Hair follicular keratinocyte (primary cell): ENCODE measurements around the gene SLC16A11. TPM values are rescaled to one million over a fixed set of nuclear protein-coding genes. Genes with fewer than 3 reads are reported as not detected.

Source experiments
- total RNA-seq: library from RNA; depleted of rRNA; stranded (reverse); fragments of >200 nt; gene quantifications from 2 replicates; pipeline ENCODE4 v1.2.3, GENCODE V29; 2015

The SLC16A11 gene
- total RNA-seq, result not detected in 2 replicates

GRCh38 chr17:7043497-7044198 lies at the start of gene SLC16A11:
SLC16A11 (minus strand) TSS chr17:7044092; CDS start chr17:7043513, 579 bp downstream.

GRCh38 chr17:7079581-7080455 lies 35.9 kb upstream of the SLC16A11 start, which contains the start of gene CLEC10A:
CLEC10A (minus strand) TSS chr17:7080251; CDS start chr17:7078812, 1,439 bp downstream.

GRCh38 chr17:7035591-7036368 lies 8.1 kb downstream of the SLC16A11 start, which contains the start of gene SLC16A13:
SLC16A13 (plus strand) TSS chr17:7036015; CDS start chr17:7036383, 368 bp downstream.

GRCh38 chr17:7022781-7023571 lies 20.9 kb downstream of the SLC16A11 start, which contains the start of gene BCL6B:
BCL6B (plus strand) TSS chr17:7023050; CDS start chr17:7023672, 622 bp downstream.

GRCh38 chr17:6995500-6996255 lies 48.2 kb downstream of the SLC16A11 start, which contains the start of gene ALOX12:
ALOX12 (plus strand) TSS chr17:6996049; CDS start chr17:6996118, 69 bp downstream.

Other genes starting within 250 kb of the SLC16A11 start
- gene TEKT1, start 212.4 kb downstream of the SLC16A11 start, total RNA-seq, result not detected in 2 replicates
- gene ALOX12, start 48.0 kb downstream of the SLC16A11 start, total RNA-seq, result 0.57 and 1.2 TPM in 2 replicates
- gene RNASEK, start 31.5 kb downstream of the SLC16A11 start, total RNA-seq, result 228 and 289 TPM in 2 replicates
- gene BCL6B, start 21.0 kb downstream of the SLC16A11 start, total RNA-seq, result 0.39 TPM in 1 of 2 replicates, not detected in the other
- gene SLC16A13, start 8.1 kb downstream of the SLC16A11 start, total RNA-seq, result 4.0 and 4.1 TPM in 2 replicates
- not detected in 2 replicates for gene CLEC10A, start 36.2 kb upstream of the SLC16A11 start, total RNA-seq
- not detected in 2 replicates for gene ASGR2, start 70.7 kb upstream of the SLC16A11 start, total RNA-seq
- gene ASGR1, start 135.3 kb upstream of the SLC16A11 start, total RNA-seq, result 0.23 TPM in 1 of 2 replicates, not detected in the other
- 1.4 and 5.5 TPM in 2 replicates for gene DLG4, start 175.7 kb upstream of the SLC16A11 start, total RNA-seq
- gene ACADVL, start 175.8 kb upstream of the SLC16A11 start, total RNA-seq, result 173 and 216 TPM in 2 replicates
- gene DVL2, start 190.4 kb upstream of the SLC16A11 start, total RNA-seq, result 32.6 and 39.5 TPM in 2 replicates
- 26.9 and 32.2 TPM in 2 replicates for gene PHF23, start 195.4 kb upstream of the SLC16A11 start, total RNA-seq
- 171 and 262 TPM in 2 replicates for gene GABARAP, start 198.4 kb upstream of the SLC16A11 start, total RNA-seq
- gene CTDNEP1, start 207.6 kb upstream of the SLC16A11 start, total RNA-seq, result 39.4 and 49.4 TPM in 2 replicates
- 23.3 and 36.8 TPM in 2 replicates for gene ELP5, start 208.1 kb upstream of the SLC16A11 start, total RNA-seq
- 7.9 and 26.0 TPM in 2 replicates for gene CLDN7, start 218.4 kb upstream of the SLC16A11 start, total RNA-seq
- gene SLC2A4, start 237.6 kb upstream of the SLC16A11 start, total RNA-seq, result 0.08 and 1.4 TPM in 2 replicates